ENCODE measurements around the gene STAB2. TPM values are rescaled to one million over a fixed set of nuclear protein-coding genes. Genes with fewer than 3 reads are reported as not detected.

STAB2 gene
- total and polyA plus RNA-seq, 4 experiments from 2014 or later, result not detected

- no peak overlapping the region for H3K27ac Mint-ChIP-seq
- H3K9me3 Mint-ChIP-seq, result no peaks in the 10 kb centered on the region
- POLR2A ChIA-PET (ENCODE audit: partially characterized antibody), result no interaction called here
- intact Hi-C loops (cut with micrococcal nuclease), result no loop called here
- H3K36me3 Mint-ChIP-seq, result peaks cover 11 to 18% of the 10 kb centered on the region in 2 donors
- DNase-seq, result no peak
- Histone ChIP-seq H3K4me3 (ENCODE audit: low read length in 2 of 2) (no peak overlapping the region), H3K27ac (ENCODE audit: low read depth, low read length) (no peak overlapping the region), H3K27me3 (ENCODE audit: insufficient read depth, low read length) (no peaks in the 10 kb centered on the region), H3K4me1 (ENCODE audit: insufficient read depth, low read length) (no peaks in the 10 kb centered on the region), H3K36me3 (ENCODE audit: insufficient read depth, low read length) (no peaks in the 10 kb centered on the region), H3K9me3 (ENCODE audit: control insufficient read depth in 1 of 2, low read length in 2 of 2) (no peaks in the 10 kb centered on the region)
- no peaks in the 10 kb centered on the region for H3K27me3 Mint-ChIP-seq
- CTCF ChIA-PET (ENCODE audit: partially characterized antibody), result no interaction called here
- H3K4me1 Mint-ChIP-seq, result no peaks in the 10 kb centered on the region
- H3K4me3 Mint-ChIP-seq, result no peak overlapping the region
Measured at GRCh38 chr12:103768467-103769123, 181.5 kb downstream of the STAB2 start.

DNA sequence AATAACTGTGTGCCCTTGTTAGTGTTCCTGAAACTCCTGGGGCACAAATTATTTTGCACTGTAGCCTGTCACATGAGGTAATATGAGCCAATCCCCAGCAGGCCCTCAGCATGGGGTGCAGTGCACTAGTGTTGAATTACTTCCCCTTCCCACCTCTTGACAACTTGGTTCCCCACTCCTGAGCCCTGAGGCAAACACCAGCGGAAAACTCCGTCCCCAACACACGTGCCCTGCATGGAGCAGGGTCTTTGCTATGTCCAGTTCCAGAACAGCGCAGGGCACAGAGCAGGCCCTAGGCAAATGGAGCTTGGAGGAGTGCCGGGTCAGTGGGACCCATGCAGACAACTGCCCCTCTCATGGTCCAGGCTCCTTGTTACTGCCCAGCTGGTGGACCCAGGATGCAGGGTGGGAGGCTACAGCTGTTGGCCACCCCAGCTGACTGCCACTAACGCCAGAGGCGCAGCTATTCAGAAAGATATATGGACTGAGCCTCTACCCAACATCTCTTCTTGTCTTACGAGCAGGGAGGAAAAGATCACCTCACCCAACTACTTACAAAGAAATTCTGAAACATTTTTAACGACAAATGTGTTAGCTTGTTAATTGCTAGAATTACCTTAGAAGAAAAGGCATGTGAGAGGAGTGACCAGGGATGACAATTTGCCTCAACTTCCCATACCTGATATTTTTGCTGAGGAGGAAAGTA, 182.3 kb downstream of the STAB2 start:
- no peak overlapping the region for H3K4me3 Mint-ChIP-seq
- Histone ChIP-seq H3K27me3 (ENCODE audit: insufficient read depth, low read length) (no peaks in the 10 kb centered on the region), H3K4me3 (ENCODE audit: low read length in 2 of 2) (no peak overlapping the region), H3K27ac (ENCODE audit: low read depth, low read length) (no peak overlapping the region), H3K36me3 (ENCODE audit: insufficient read depth, low read length) (no peaks in the 10 kb centered on the region), H3K4me1 (ENCODE audit: insufficient read depth, low read length) (no peaks in the 10 kb centered on the region), H3K9me3 (ENCODE audit: control insufficient read depth in 1 of 2, low read length in 2 of 2) (no peaks in the 10 kb centered on the region)
- intact Hi-C loops (cut with micrococcal nuclease), result no loop called here
- peak overlapping the region in 2 of 7 donors; percentile 29 to 37 for H3K27ac Mint-ChIP-seq
- H3K36me3 Mint-ChIP-seq, result peaks cover 10 to 17% of the 10 kb centered on the region in 2 donors
- H3K4me1 Mint-ChIP-seq, result no peaks in the 10 kb centered on the region
- no peak for DNase-seq
- POLR2A ChIA-PET (ENCODE audit: partially characterized antibody), result no interaction called here
- no peaks in the 10 kb centered on the region for H3K9me3 Mint-ChIP-seq
- CTCF ChIA-PET (ENCODE audit: partially characterized antibody), result no interaction called here
- H3K27me3 Mint-ChIP-seq, result no peaks in the 10 kb centered on the region

GRCh38 chr12:103771466-103771865, 184.4 kb downstream of the STAB2 start:
- Mint-ChIP-seq H3K4me3 (no peak overlapping the region), H3K4me1 (no peaks in the 10 kb centered on the region), H3K27me3 (no peaks in the 10 kb centered on the region), H3K9me3 (no peaks in the 10 kb centered on the region), H3K27ac (no peak overlapping the region), H3K36me3 (peaks cover 16 to 19% of the 10 kb centered on the region in 2 donors)
- Histone ChIP-seq H3K27me3 (ENCODE audit: insufficient read depth, low read length) (no peaks in the 10 kb centered on the region), H3K9me3 (ENCODE audit: control insufficient read depth in 1 of 2, low read length in 2 of 2) (no peaks in the 10 kb centered on the region), H3K4me1 (ENCODE audit: insufficient read depth, low read length) (no peaks in the 10 kb centered on the region), H3K36me3 (ENCODE audit: insufficient read depth, low read length) (no peaks in the 10 kb centered on the region), H3K4me3 (ENCODE audit: low read length in 2 of 2) (no peak overlapping the region), H3K27ac (ENCODE audit: low read depth, low read length) (no peak overlapping the region)
- ChIA-PET CTCF (ENCODE audit: partially characterized antibody) (no interaction called here), POLR2A (ENCODE audit: partially characterized antibody) (no interaction called here)
- intact Hi-C loops (cut with micrococcal nuclease), result no loop called here
- no peak for DNase-seq

DNA sequence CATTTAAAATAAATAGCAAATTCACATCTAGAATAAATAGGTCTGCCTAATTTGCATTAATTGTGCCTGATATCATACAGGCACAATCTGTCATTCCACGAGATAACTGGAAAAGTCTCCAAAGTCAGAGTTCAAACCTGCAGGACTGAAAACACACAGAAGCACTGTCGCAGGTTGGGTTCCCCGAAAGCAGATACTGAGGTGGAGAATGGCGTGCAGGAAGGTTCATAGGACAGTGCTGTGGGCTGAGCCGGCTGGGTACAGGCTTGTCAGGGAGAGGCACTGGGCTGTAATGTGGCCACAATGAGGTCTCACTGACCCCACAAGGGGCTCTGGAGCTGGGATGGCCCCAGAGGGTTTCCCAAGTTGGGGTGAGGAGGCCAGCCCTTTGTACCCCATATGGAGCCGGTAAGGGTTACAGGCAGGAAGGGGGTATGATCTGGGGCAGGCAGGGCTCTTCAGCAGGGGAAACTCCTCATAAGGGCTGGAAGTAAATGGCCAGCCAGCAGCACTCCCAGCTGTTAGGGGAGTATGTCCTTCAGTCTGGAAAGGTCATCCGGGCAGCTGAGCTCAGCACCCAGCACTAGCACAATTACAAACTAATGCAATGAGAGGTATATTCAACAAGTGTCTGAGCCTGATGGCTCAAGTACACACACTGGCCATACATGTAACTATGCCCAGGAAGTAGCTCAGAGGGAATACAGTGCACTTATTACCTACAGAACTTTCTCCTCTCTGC, 185.5 kb downstream of the STAB2 start:
- H3K27me3 ChIP-seq (ENCODE audit: insufficient read depth, low read length), result no peaks in the 10 kb centered on the region
- Mint-ChIP-seq H3K4me1 (no peaks in the 10 kb centered on the region), H3K27me3 (no peaks in the 10 kb centered on the region), H3K27ac (no peak overlapping the region), H3K9me3 (no peaks in the 10 kb centered on the region), H3K4me3 (no peak overlapping the region), H3K36me3 (peaks cover 16 to 29% of the 10 kb centered on the region in 2 donors)
- no peak overlapping the region for H3K4me3 ChIP-seq (ENCODE audit: low read length in 2 of 2)
- no peaks in the 10 kb centered on the region for H3K9me3 ChIP-seq (ENCODE audit: control insufficient read depth in 1 of 2, low read length in 2 of 2)
- no peaks in the 10 kb centered on the region for H3K4me1 ChIP-seq (ENCODE audit: insufficient read depth, low read length)
- ChIA-PET CTCF (ENCODE audit: partially characterized antibody) (no interaction called here), POLR2A (ENCODE audit: partially characterized antibody) (no interaction called here)
- peaks cover 5% of the 10 kb centered on the region for H3K36me3 ChIP-seq (ENCODE audit: insufficient read depth, low read length)
- DNase-seq, result no peak
- H3K27ac ChIP-seq (ENCODE audit: low read depth, low read length), result no peak overlapping the region
- intact Hi-C loops (cut with micrococcal nuclease), result no loop called here

DNA sequence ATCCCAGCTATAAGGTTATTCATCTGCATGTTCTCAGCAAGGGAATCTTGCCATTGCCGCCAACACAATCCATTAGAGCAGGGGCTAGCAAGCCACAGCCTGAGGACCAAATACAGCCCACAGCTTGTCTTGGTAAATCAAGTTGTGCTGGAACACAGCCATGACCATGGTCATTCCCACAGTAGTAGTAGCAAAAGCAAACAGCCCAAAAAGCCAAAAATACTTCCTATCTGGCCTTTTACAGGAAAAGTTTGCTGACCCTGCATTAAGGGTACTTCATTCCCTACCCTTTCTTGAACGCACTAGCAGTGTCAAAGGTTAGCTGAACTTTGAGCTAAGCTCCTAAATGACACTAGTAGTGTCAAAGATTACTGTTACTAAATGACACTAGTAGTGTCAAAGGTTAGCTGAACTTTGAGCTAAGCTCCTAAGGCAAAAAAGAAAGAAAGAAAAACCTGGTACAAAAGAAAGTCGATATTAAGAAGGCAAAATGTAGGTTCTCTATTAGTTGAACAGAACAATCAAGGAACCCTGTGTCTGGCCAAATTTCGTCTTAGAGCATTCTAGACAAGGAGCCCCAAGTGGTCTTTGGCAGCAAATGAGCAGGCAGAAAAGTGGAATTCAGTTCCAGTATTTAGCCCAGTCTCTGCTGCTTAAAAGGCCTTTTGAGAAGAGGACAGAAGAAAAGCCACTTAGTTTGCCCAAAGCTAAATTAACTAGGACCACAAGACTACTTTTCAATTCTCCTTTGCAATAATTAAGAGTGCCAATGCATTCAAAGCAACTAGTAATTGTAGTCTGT, 186.2 kb downstream of the STAB2 start:
- Mint-ChIP-seq H3K36me3 (peaks cover 20 to 33% of the 10 kb centered on the region in 2 donors), H3K27ac (no peak overlapping the region), H3K9me3 (no peaks in the 10 kb centered on the region), H3K4me3 (no peak overlapping the region), H3K4me1 (no peaks in the 10 kb centered on the region), H3K27me3 (no peaks in the 10 kb centered on the region)
- ChIA-PET POLR2A (ENCODE audit: partially characterized antibody) (no interaction called here), CTCF (ENCODE audit: partially characterized antibody) (no interaction called here)
- Histone ChIP-seq H3K9me3 (ENCODE audit: control insufficient read depth in 1 of 2, low read length in 2 of 2) (no peaks in the 10 kb centered on the region), H3K36me3 (ENCODE audit: insufficient read depth, low read length) (peaks cover 7% of the 10 kb centered on the region), H3K4me1 (ENCODE audit: insufficient read depth, low read length) (no peaks in the 10 kb centered on the region), H3K27ac (ENCODE audit: low read depth, low read length) (no peak overlapping the region), H3K27me3 (ENCODE audit: insufficient read depth, low read length) (no peaks in the 10 kb centered on the region), H3K4me3 (ENCODE audit: low read length in 2 of 2) (no peak overlapping the region)
- intact Hi-C loops (cut with micrococcal nuclease), result no loop called here
- DNase-seq, result no peak

- no peak for DNase-seq
- Mint-ChIP-seq H3K9me3 (no peaks in the 10 kb centered on the region), H3K27ac (no peak overlapping the region), H3K36me3 (peaks cover 33 to 43% of the 10 kb centered on the region in 2 donors), H3K4me3 (no peak overlapping the region), H3K27me3 (no peaks in the 10 kb centered on the region), H3K4me1 (no peaks in the 10 kb centered on the region)
- Histone ChIP-seq H3K27ac (ENCODE audit: low read depth, low read length) (no peak overlapping the region), H3K4me1 (ENCODE audit: insufficient read depth, low read length) (no peaks in the 10 kb centered on the region), H3K9me3 (ENCODE audit: control insufficient read depth in 1 of 2, low read length in 2 of 2) (no peaks in the 10 kb centered on the region), H3K36me3 (ENCODE audit: insufficient read depth, low read length) (peaks cover 11% of the 10 kb centered on the region), H3K27me3 (ENCODE audit: insufficient read depth, low read length) (no peaks in the 10 kb centered on the region), H3K4me3 (ENCODE audit: low read length in 2 of 2) (no peak overlapping the region)
- POLR2A ChIA-PET (ENCODE audit: partially characterized antibody), result no interaction called here
- CTCF ChIA-PET (ENCODE audit: partially characterized antibody), result no interaction called here
- intact Hi-C loops (cut with micrococcal nuclease), result no loop called here
Measured at GRCh38 chr12:103774977-103775560, 188.0 kb downstream of the STAB2 start.

GRCh38 chr12:103778781-103779180, 191.7 kb downstream of the STAB2 start:
- no peak overlapping the region for H3K4me3 Mint-ChIP-seq
- ChIA-PET CTCF (ENCODE audit: partially characterized antibody) (no interaction called here), POLR2A (ENCODE audit: partially characterized antibody) (no interaction called here)
- no peaks in the 10 kb centered on the region for H3K9me3 Mint-ChIP-seq
- H3K36me3 Mint-ChIP-seq, result peaks cover 54 to 57% of the 10 kb centered on the region in 2 donors
- no peak overlapping the region for H3K27ac ChIP-seq (ENCODE audit: low read depth, low read length)
- H3K27ac Mint-ChIP-seq, result no peak overlapping the region
- H3K36me3 ChIP-seq (ENCODE audit: insufficient read depth, low read length), result peaks cover 15% of the 10 kb centered on the region
- no peaks in the 10 kb centered on the region for H3K27me3 ChIP-seq (ENCODE audit: insufficient read depth, low read length)
- no peaks in the 10 kb centered on the region for H3K4me1 Mint-ChIP-seq
- H3K27me3 Mint-ChIP-seq, result no peaks in the 10 kb centered on the region
- no peaks in the 10 kb centered on the region for H3K9me3 ChIP-seq (ENCODE audit: control insufficient read depth in 1 of 2, low read length in 2 of 2)
- DNase-seq, result no peak
- no peak overlapping the region for H3K4me3 ChIP-seq (ENCODE audit: low read length in 2 of 2)
- H3K4me1 ChIP-seq (ENCODE audit: insufficient read depth, low read length), result no peaks in the 10 kb centered on the region
- intact Hi-C loops (cut with micrococcal nuclease), result no loop called here
